GM19023 (cell line): ENCODE data around the gene HNMT.
"Not testable (repeated sequence)": the region's sequence is repeated elsewhere in the genome, so short reads cannot be mapped to it uniquely, and the experiment has no call there.

Experiments used
- ATAC-seq: cut with Tn5 transposase; IDR thresholded peaks from one replicate; pipeline ENCODE4 v1.9.1; 2021; ENCODE audit warnings: mild to moderate bottlenecking, moderate library complexity; ENCODE audit not compliant: unreplicated experiment

The HNMT gene

DNA sequence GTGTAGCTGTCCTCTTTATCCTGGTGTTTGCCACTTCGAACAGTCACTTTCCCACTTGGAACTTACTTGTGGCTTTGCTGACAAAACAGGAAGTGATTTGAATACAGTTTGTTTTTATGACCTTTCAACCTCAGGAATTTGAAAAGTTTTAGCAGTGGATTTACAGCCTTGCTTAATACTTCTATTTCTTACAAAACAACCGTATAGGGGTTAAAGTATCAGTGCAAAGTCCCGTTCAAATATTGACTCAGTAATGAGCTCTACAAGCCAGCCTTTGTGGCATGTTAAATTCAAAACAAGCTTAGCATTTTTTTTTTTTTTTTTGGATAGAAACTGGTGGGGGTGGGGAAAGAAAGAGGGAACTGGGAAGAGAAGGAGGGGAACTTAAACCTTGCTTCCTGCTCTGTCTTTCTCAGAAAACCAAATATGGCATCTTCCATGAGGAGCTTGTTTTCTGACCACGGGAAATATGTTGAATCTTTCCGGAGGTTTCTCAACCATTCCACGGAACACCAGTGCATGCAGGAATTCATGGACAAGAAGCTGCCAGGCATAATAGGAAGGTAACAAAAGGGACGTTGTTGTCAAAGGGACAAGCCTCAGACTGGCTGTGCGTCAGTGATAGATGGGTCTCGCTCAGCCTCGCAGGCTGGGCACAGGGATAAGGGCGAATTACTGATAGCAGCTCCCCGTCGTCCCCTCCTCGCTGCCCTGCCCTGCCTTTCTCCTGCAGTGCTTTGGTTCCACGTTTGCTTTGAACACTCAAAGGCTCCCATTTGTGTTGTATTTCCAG, at the start of gene HNMT:
TSS of gene HNMT (plus strand) at position 408 of the 793 bp plus-strand sequence. CDS start at position 427, 19 bp downstream.
- no peak for ATAC-seq

GRCh38 chr2:137921105-137921880, 43.0 kb upstream of the HNMT start:
- ATAC-seq: no peak

- not testable (repeated sequence) for ATAC-seq
These were observed 42.1 kb upstream of the HNMT start for GRCh38 chr2:137922171-137922570.

DNA sequence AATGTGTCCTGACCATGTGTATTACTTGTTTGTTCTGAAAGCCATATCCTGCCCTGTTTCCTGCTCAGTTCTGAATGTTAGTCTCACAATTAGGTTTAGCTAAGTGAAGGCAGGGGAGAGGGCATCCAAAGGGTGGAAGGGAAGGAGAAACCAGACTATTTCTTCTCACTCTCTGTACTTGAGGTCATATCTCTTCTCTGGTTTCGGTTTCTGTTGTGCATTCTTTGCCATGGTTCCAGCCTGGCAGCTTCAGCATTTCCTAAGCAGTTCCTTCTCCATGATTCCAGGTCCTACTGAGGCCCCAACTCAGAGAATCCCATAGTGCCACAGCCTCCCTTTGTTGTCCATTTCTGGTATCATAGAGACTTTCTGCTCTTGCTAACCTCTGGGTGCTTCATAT, 40.3 kb upstream of the HNMT start:
- ATAC-seq: no peak

GRCh38 chr2:137925599-137925998, 38.7 kb upstream of the HNMT start:
- ATAC-seq: no peak

GRCh38 chr2:137927846-137928245, 36.4 kb upstream of the HNMT start:
- ATAC-seq: no peak

DNA sequence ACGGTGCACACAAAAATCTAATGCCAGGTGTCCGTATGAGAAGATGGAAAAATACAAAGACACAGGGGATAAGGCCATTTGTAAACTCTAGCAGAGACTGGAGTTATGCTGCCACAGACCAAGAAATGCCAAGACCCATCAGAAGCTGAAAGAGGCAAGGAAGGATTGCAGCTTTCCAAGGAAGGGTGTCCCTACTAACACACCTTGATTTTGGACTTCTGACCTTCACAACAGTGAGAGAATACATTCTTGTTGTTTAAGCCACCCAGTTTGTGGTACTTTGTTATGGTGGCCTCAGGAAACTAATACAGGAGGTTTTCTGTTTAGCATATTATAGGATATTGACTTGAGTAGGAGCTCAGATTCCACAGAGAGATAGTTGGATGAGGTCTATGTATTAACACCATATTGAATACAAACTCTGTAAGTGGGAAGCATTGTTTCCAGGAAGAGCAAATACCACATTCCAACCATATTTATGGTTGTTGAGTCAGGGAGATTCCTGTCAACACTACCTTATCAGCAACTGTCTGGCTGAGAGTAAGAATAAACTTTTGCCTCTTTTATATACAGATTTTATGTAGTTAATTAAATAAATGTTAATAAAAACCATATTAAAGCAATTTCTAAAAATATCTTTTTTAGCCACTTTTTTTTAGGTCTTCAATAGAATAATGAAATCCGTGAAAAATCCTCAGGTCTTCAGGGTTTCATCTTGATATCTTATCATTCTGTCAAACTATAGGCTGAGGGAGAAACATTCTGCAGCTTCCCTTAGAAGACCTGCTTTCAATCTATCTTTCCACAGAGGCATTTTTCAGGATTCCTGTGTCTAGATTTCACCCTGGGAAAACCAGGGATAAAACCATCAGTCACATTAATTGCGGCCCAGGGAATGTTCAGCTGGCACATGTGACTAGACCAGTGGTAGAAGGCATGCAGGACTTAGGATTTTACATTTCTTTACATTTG, 35.4 kb upstream of the HNMT start:
- no peak for ATAC-seq

DNA sequence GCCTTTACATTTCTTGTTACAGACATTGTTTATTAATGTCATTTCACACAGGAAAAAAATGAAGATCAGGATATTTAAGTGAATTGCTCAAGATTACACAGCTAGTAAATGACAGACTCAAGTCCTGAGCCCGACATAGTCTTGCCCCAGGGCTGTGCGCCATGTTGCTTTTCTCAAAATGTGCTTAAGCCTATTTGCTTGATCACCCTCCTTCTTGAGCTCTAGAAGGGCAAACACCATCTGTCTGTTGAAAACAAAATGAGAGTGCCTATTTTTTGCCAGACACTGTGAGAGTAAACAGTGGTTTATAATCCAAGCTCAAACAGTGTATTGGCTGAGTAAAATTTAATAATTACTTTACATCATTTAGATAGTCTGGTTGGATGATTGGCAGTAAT, 34.8 kb upstream of the HNMT start:
- ATAC-seq: no peak

DNA sequence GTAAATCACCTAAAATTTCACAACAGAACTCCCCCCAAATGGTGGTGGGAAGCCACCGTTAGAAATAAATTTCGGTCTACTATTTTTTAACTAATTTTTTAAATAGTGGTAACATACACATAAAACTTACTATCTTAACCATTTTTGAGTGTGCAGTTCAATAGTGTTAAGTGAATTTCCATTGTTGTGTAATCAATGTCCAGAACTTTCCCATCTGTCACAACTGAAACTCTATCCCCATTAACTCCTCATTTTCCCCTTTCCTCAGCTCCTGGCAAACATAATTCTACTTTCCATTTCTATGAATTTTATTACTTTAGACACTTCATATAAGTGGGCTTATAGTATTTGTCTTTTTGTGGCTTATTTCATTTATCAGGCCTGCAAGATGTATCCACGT, 34.1 kb upstream of the HNMT start:
- ATAC-seq: no peak

- no peak for ATAC-seq
These were observed 28.7 kb upstream of the HNMT start for GRCh38 chr2:137935591-137935990.

DNA sequence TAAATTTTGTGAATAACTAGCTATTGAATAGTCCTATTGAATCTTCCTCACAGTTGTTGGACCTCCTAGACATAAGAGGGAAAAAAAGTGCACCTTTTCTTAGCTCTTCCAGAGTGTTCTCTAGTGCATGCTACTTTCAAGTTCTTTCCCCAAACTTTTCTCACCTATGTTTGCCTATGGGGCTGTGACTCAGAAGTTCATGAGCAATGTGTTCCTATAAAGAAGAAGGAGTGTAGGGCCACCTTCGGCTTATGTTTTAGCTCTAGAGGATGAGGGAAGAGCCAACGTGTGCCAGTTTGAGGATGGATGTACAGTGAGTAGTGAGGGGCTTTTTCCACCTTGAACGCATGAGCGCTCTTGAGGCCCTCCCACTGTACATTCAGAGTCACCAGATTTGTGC, 27.0 kb upstream of the HNMT start:
- ATAC-seq: no peak

DNA sequence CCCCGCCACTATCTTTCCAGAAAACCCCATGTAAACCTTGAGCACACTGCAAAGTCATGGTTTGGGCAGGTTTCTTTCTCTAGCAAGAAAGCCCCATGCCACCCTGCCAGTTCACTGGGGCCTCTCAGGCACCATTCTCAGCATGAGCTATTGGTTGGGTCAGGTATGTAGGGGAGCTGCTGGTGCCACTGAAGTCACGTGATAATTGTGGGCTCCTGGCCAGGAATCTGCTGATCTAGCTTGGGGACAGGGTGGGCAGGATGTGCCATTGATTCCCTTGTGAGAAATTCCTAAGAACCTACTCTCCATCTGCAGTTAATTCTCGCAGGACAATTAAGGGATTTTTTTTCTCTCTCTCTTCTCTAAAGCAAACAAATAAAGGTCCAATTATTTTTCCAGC, 26.5 kb upstream of the HNMT start:
- no peak for ATAC-seq

DNA sequence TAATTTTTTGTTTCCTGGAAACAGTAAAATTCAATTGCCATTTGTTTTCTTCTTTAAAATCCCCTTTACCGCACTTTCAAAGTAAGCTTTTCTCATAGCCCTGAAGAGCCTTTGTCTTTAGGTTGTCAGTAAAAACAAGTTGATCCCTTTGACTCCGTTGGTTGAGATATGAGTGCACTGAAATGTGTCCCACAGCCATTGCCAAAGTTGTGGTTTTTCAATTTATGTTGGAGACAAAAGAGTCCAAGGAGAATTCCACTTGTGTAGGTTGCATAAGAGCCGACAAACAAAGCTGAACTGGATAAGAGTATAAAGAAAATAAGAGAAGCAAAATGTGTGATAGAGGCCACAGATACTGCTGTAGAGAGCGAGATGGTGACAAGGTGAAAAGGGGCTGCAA, 26.1 kb upstream of the HNMT start:
- ATAC-seq: no peak

- no peak for ATAC-seq
These were observed 25.2 kb upstream of the HNMT start for GRCh38 chr2:137939026-137939425.

- ATAC-seq: no peak
These were observed 24.1 kb upstream of the HNMT start for GRCh38 chr2:137940154-137940553.

DNA sequence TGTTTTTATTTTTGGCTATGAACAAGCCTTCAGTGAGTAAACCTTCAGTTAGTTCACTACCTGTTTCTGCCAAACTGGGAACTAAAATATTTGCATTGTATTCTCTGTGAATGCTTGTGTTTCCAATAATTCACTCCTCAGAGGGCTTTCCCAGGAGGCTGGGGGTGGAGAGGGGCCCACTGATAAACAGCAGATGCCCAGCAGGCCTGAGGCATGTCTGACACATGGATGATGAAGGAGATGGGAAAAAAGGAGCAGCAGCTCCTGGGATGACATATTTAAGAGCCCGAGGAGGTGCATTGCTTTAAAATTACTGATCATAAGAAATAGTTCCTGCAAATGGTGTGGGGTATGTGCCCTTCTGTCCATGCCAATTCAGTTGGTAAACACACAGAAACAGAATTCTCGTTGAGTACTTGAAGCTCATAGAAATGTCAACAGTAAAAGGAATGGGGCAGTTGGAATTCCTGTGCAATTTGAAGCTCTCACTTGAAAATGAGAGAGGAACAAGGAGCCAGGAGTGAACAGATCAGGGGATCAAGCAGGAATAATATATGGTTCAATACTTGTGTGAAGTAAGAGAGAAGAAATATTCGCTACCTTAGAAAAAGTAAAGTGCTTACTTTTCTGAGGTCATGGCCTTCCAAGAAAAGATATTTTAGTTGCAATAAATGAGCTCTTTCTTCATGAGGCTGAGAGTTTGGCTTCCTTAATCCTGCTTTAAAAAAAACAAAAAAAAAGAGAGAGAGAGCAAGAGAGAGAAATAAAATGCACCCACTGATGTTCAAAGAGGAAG, 22.0 kb upstream of the HNMT start:
- no peak for ATAC-seq

- no peak for ATAC-seq
These were observed 21.2 kb upstream of the HNMT start for GRCh38 chr2:137942833-137943677.

GRCh38 chr2:137943678-137944347, 20.5 kb upstream of the HNMT start:
- no peak for ATAC-seq

DNA sequence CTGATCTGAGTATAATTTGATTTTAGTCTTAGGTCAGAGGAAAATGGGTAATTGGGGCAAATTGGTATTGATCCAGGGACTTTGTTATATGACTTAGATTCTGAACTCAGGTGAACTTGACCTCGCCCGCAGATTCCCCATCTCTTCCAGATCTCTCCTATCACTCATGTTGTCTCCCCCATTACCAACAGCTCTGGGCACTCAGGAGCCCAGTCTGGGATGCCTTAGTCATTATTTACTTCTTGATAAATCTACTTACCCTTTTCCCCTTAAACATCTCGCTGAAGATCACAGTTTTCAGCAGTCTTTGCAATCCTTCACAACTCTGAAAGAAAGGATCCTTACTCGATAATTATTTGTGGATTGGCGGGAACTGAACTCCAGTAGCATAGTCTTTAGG, 19.6 kb upstream of the HNMT start:
- no peak for ATAC-seq
